Lower leg skin (tissue), 3 donors: ENCODE data around the gene PRCD.
"Not testable (repeated sequence)": the region's sequence is repeated elsewhere in the genome, so short reads cannot be mapped to it uniquely, and the experiment has no call there.

Experiments used
- POLR2A ChIP-seq, 2 donors: fragments of 450-650 bp; IDR thresholded peaks; one replicate each; pipeline ENCODE4 v1.6.1; 2016 to 2017; ENCODE audit warnings: antibody characterized with exemption in 2 of 2, mild to moderate bottlenecking in 1 of 2, moderate library complexity in 1 of 2
- TF ChIP-seq, protein P1 (sequence below), 3 donors: fragments of 450-650 bp; IDR thresholded peaks; one replicate each; pipeline ENCODE4 v1.5.1; 2016; ENCODE audit warnings: antibody characterized with exemption in 3 of 3, mild to moderate bottlenecking in 3 of 3, moderate library complexity in 2 of 3

DNA sequence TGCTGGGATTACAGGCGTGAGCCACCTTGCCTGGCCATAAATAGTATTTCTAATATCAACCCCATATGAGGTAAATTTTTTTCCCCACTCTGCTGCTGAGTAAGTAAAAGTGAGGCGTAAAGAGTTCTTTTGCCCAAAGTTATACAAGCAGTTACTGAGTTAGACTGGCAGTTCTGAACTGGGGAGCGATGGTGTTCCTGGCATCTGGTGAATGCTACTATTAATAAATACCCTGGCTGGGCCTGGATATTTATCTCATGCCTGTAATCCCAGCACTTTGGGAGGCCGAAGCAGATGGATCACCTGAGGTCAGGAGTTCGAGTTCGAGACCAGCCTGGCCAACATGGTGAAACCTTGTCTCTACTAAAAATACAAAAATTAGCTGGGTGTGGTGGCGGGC lies 19.6 kb downstream of the PRCD start:
- TF ChIP-seq, protein P1, sequence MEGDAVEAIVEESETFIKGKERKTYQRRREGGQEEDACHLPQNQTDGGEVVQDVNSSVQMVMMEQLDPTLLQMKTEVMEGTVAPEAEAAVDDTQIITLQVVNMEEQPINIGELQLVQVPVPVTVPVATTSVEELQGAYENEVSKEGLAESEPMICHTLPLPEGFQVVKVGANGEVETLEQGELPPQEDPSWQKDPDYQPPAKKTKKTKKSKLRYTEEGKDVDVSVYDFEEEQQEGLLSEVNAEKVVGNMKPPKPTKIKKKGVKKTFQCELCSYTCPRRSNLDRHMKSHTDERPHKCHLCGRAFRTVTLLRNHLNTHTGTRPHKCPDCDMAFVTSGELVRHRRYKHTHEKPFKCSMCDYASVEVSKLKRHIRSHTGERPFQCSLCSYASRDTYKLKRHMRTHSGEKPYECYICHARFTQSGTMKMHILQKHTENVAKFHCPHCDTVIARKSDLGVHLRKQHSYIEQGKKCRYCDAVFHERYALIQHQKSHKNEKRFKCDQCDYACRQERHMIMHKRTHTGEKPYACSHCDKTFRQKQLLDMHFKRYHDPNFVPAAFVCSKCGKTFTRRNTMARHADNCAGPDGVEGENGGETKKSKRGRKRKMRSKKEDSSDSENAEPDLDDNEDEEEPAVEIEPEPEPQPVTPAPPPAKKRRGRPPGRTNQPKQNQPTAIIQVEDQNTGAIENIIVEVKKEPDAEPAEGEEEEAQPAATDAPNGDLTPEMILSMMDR (IDR thresholded peaks at IDR 0.05) = not testable (repeated sequence)
- not testable (repeated sequence) for TF ChIP-seq POLR2A (IDR thresholded peaks at IDR 0.05)
